ENCODE measurements around the gene BUB1.
"Not testable (repeated sequence)": the region's sequence is repeated elsewhere in the genome, so short reads cannot be mapped to it uniquely, and the experiment has no call there.

BUB1 gene

DNA sequence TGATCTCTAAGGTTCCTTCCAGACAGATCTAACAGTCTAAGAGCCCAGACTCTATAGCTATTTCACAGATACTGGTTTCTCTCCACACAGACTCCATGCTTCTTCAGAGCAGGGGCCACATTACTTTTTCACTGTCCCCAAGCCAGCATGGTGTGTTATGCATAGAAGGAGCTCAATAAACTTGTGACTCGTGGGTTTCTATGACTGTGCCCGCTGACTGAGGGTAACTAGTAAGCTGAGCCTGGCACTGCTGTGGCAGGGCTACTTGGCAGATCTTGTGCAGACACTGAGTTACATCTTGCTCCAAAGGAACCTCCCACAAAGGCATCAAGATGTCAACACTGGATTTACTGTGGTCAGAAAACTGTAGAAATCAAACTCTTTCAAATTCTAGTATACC, 85.9 kb downstream of the BUB1 start:
- DNase-seq (ENCODE audit: low spot score) = not testable (repeated sequence)

GRCh38 chr2:110589677-110590330, 88.1 kb downstream of the BUB1 start:
- DNase-seq (ENCODE audit: low spot score) = not testable (repeated sequence)

GRCh38 chr2:110588520-110588919, 89.3 kb downstream of the BUB1 start:
- not testable (repeated sequence) for DNase-seq (ENCODE audit: low spot score)
